Frontal cortex (tissue), 4 donors: ENCODE results near the gene RBM42. TPM values are rescaled to one million over a fixed set of nuclear protein-coding genes. Genes with fewer than 3 reads are reported as not detected.

ENCODE experiments used
- DNase-seq, 2 donors: peaks; one replicate each; pipeline ENCODE4 v3.0.0; 2012; ENCODE audit warnings: low spot score in 2 of 2
- FAIRE-seq: peaks from 2 replicates; lab custom pipeline; 2012; peaks lifted over from hg19 to GRCh38; lab: Jason Lieb, UNC
- total RNA-seq: library from RNA; depleted of rRNA; stranded (reverse); fragments of >200 nt; gene quantifications from one replicate; pipeline ENCODE4 v1.2.3, GENCODE V29; 2014
- donor health status: control.
- donor health status: control.
- donor health status: control.

The RBM42 gene
- total RNA-seq, 1 donor from 2014 or later, result 21.6 TPM

DNA sequence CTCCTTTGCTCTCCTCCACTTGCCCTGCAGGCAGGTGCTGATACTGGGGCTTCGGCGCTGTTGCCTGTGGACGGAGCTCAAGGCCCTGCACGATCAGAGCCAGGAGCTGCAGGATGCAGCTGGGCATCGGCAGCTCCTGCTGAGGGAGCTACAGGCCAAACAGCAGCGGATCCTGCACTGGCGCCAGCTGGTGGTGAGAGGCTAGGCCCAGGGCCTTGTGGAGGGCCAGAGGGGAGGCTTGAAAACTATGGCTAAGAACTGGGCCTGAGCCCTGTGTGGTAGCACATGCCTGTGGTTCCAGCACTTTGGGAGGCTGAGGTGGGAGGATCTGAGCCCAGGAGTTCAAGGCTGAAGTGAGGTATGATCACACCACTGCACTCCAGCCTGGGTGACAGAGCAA, 10.0 kb upstream of the RBM42 start:
- DNase-seq, result no peak
- no peak for FAIRE-seq

DNA sequence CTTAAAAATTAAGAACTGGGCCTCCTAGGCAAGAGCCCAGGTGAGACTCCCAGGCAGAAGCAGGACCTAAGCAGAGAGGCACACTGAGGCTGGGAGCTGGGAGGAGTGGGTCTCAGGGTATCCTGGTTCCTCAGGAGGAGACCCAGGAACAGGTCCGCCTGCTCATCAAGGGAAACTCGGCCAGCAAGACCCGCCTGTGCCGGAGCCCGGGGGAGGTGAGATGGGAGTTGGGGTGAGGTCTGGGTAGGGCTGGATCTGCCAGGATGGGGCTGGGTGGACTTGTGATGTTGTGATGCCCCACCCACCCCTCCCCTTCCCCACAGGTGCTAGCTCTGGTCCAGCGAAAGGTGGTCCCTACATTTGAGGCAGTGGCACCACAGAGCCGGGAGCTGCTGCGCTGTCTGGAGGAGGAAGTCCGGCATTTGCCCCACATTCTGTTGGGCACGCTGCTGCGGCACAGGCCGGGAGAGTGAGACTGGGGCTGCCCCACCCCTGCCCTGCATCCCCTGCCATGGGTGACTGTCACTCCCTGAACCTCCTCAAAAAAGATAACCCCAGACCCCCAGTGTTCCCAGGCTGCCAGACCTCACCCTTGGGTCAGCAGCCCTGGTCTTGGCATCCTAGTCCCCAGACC, 9.4 kb upstream of the RBM42 start:
- FAIRE-seq, result no peak
- no peak for DNase-seq

DNA sequence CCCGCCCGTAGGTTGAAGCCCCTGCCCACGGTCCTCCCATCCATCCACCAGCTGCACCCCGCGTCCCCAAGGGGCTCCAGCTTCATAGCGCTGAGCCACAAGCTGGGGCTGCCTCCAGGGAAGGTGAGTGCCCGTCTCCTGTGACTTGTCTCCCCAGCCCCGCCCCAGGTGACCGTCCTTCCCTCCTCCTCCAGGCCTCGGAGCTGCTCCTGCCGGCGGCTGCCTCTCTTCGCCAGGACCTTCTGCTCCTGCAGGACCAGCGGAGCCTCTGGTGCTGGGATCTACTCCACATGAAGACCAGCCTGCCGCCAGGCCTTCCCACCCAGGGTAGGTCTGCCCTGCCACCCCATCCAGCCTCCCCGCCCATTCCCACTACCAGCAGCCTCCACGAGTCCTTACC, 8.8 kb upstream of the RBM42 start:
- DNase-seq (no peak), FAIRE-seq (no peak)

DNA sequence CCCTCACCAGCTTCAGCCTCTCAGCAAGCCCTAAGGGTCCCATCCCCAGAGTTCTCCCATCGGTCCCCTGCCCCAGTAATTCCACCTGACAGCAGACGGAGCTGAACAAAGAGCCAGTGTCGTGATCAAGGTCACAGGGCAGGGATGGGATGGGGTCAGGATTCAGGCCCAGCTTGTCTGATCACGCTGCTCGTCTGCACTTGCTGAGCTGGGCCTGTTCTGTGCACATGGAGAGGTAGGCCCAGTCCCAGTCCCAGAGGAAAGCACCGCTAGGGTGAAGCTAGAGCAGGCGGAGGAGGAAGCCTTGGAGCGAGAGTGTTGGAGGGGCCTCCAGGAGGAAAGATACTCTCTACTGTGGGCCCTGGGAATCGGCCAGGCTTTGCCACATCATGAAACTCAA, 7.1 kb upstream of the RBM42 start:
- FAIRE-seq, result no peak
- no peak for DNase-seq

DNA sequence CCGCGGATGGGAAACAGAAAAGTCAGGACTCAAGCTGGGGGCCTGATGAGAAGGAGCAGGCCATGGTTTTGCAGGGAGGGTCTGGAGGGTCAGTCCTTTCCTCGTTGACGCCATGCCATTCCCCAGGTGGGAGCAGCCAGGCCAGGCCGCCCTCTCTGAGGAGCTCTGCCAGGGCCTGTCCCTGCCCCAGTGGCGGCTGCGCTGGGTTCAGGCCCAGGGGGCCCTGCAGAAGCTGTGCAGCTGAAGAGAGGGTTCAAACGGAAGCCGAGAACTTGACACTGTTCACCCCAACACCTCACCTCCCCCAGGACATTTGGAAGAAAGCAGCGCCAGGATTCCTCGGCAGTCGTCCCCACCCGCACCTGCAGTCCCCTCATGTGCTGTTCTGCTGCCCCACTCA, 6.1 kb upstream of the RBM42 start:
- no peak for FAIRE-seq

DNA sequence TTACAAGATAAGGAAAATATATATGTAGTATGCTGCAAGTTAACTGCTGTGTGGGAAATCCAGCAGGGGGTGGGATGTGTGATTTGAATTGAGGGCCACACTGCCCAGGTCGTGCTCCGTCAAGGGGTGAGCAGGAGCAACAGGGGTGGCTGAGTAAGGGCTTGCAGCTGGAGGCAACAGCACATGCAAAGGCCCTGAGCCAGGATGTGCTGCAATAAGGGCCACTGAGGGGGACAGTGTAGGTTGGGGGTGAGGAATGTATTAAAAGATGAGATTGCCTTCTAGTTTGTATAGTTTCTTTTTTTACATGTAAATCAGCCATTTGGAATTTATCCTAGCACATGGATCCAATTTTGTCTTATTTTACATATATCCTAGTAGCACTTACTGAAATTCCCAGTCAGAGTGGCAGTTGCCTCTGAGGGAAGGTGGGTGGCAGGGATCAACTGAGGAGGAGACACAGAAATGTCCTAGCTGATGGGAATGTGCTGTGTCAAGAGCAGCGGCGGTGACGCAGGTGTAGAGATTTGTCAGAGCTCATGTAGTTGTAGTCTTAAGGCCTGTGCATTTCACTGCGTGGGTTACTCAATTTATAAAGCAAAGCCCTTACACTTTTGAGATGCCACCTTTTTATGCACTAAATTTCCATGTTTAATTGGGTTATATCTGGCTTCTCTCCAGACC, 5.4 kb upstream of the RBM42 start:
- FAIRE-seq (no peak), DNase-seq (no peak)

More for the DNA sequence above, 6.1 kb upstream of the RBM42 start:
- DNase-seq, result no peak

DNA sequence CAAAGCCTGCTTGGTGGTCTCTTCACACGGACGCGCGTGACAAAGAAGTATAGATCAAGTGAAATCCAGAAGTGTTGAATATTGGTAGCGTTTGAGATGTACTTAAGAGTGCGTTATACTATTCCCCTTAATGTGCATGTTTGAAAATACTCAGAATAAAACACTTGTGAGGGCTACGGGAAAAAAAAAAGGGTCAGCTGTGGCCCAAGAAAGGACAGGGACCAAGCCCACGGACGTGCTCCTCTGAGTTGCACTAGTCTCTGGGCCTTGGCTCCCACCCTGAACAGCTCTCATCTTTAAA, 622 bp upstream of the RBM42 start:
- no peak for FAIRE-seq
- DNase-seq, result no peak

DNA sequence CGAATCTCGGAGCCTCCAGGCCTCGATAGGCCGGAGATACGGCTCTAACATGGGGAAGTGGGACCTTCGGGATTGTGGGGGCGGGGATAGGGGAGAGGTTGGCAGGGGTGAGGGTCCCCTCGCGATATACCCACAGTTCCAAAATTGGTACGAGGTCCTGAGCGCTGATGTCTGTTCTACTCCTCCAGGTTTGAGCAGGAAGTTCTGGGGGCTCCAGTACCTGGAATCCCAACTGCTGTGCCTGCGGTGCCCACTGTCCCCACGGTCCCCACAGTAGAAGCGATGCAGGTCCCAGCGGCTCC, 447 bp downstream of the RBM42 start:
- FAIRE-seq, result no peak
- DNase-seq, result peak in 1 of 2 donors; percentile 37

DNA sequence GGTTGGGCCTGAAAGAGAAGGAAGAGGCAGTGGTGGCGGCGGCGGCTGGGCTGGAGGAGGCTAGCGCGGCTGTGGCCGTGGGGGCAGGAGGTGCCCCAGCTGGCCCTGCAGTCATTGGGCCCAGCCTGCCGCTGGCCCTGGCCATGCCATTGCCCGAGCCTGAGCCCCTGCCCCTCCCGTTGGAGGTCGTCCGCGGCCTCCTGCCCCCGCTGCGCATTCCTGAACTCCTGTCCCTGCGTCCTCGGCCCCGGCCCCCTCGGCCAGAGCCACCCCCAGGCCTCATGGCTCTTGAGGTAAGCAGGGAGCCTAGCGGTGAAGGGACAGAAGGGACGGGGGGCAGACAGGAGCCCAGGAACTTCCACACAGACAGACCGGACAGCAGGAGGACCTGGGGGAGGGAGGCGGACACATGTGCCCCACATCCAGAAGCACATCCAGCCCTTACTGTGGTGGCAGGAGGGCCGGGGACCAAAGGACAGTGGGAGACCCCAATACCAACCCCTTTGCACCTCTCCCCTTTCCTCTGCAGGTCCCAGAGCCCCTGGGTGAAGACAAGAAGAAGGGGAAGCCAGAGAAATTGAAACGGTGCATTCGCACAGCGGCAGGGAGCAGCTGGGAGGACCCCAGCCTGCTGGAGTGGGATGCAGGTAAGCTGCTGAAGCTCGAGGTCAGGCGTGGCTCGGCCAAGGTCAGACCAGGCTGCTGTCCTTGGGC, 5.0 kb downstream of the RBM42 start:
- DNase-seq, result no peak
- FAIRE-seq, result no peak

DNA sequence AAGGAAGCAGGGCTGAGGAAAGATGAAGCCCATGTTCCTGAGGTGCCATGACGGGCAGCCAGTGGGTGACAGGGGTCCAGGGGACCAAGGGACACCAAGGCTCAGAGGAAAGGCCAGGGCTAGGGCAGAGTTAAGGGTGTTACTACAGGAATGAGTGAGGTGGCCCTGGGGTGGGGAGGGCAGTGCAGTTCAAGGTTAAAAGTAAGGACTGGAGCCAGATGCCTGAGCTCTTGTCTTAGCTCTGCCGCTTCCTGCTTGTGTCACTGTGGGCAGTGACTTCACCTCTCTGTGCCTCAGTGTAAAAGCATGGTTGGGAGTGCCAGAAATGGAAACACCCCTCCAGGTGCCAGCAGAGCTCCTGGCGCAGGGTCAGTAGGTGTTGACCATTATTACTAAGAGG, 7.8 kb downstream of the RBM42 start:
- FAIRE-seq, result no peak

DNA sequence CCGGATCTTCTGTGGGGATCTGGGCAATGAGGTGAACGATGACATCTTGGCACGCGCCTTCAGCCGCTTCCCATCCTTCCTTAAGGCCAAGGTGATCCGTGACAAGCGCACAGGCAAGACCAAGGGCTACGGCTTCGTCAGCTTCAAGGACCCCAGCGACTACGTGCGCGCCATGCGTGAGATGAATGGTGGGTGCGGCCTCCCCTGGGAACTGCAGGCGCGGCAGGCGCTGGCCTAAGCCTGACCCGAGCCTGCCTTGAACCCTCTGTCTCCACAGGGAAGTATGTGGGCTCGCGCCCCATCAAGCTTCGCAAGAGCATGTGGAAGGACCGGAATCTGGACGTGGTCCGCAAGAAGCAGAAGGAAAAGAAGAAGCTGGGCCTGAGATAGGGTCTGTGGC, 8.3 kb downstream of the RBM42 start:
- FAIRE-seq (no peak), DNase-seq (no peak)

More for the DNA sequence above, 7.8 kb downstream of the RBM42 start:
- no peak for DNase-seq

DNA sequence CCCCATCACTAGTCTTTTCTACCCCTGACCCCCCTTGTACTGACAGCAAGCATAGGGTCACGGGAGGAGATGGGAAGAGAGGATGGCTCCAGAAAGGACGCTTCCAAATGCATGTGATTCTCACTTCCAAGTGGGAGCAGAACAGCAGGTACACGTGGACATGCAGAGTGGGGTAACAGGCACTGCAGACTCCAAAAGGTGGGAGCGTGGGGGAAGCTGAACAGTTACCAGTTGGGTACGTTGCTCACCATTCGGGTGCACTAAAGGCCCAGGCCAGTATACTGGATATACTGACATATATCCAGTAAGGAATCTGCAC, 10.4 kb downstream of the RBM42 start:
- no peak for FAIRE-seq
- no peak for DNase-seq

DNA sequence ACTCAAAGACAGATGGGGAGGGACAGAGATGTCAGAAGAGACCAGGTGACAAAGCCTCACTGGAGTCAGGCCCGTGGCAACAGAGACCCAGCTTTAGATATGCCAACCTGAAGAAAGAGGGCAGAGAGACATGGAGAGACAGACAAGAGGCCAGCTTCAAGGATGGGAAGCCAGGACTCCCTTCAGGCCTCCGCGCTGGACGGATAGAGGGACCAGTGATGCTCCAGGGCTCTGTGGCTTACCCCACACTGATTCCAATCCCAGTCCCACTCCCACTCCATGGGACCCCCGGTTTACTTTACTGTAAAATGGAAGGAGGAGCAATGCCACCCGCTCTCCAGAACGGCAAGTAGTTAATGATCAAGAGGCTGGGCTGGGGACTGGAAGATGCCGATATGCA, 11.0 kb downstream of the RBM42 start:
- FAIRE-seq (no peak), DNase-seq (no peak)

DNA sequence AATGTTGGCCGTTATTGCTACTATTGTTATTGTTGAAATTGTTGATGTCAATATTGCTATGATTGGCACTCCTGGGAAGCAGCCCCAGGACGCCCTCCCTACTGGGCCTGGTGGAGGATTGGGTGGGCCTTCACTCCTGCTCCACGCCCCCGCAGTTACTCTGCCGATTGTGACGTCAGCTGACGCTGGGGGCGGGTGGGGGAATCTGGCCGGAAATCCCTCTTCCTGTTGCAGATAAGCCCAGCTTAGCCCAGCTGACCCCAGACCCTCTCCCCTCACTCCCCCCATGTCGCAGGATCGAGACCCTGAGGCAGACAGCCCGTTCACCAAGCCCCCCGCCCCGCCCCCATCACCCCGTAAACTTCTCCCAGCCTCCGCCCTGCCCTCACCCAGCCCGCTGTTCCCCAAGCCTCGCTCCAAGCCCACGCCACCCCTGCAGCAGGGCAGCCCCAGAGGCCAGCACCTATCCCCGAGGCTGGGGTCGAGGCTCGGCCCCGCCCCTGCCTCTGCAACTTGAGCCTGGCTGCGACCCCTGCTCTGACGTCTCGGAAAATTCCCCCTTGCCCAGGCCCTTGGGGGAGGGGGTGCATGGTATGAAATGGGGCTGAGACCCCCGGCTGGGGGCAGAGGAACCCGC, 12.8 kb downstream of the RBM42 start, which contains the start of gene ETV2:
Gene ETV2, plus strand, starts transcription at position 231 of the 637 bp plus-strand sequence. CDS start 716 bp downstream, outside the sequence.
- FAIRE-seq, result no peak
- DNase-seq, result no peak

DNA sequence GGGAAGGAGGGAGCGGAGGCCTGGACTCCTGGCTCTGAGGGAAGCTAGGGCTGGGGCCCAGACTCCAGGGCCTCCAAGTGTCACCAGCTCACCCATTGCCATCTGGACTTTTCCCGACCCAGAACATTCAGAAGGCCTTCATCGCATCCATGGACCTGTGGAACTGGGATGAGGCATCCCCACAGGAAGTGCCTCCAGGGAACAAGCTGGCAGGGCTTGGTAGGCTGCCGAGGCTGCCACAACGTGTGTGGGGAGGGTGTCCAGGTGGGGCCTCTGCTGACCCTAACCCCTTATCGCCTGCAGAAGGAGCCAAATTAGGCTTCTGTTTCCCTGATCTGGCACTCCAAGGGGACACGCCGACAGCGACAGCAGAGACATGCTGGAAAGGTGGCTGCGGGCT, 13.5 kb downstream of the RBM42 start:
- FAIRE-seq, result no peak
- DNase-seq, result no peak

DNA sequence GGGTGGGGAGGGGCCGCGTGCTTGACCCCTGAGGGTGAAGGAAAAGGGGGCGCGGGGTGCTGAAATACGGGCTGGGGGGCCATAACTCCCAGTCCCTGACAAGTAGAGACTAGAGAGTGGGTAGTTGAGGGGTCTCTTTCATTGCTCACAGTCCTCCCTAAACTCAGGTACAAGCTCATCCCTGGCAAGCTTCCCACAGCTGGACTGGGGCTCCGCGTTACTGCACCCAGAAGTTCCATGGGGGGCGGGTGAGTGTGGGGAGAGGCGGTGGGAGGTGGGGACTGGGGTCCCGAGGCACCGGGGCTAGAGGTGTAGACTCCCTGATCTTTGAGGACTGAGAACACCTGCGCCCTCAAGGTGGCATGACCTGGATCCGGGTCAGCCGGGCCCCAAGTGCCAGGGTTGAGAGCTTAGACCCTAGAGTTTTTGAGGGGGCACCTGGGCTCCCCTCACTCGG, 14.0 kb downstream of the RBM42 start:
- no peak for FAIRE-seq
- DNase-seq, result no peak

DNA sequence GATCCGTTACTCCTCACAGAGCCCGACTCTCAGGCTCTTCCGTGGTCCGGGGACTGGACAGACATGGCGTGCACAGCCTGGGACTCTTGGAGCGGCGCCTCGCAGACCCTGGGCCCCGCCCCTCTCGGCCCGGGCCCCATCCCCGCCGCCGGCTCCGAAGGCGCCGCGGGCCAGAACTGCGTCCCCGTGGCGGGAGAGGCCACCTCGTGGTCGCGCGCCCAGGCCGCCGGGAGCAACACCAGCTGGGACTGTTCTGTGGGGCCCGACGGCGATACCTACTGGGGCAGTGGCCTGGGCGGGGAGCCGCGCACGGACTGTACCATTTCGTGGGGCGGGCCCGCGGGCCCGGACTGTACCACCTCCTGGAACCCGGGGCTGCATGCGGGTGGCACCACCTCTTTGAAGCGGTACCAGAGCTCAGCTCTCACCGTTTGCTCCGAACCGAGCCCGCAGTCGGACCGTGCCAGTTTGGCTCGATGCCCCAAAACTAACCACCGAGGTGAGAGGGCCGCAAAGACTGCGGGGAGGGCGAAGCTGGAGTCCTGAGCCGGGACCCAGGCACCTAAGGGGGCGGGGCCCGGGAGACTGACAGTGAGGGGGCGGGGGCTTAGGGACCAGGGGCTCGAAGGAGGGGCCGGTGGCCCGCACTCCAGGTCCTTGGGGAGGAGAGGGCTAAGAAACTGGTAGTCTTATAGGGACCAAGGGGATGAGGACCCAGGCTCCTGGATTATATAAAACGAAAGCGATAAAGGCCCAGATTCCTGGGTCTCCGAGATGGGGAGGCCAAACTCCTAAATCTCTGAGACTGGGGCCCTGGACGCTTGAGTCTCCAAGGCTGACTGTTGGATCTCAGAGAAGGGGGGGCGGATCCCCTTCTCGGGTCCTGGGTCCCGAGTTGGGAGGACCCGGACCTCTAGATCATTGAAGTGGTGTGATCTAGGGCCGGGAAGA, 14.7 kb downstream of the RBM42 start:
- DNase-seq (peak; percentile 69 to 75), FAIRE-seq (no peak)

DNA sequence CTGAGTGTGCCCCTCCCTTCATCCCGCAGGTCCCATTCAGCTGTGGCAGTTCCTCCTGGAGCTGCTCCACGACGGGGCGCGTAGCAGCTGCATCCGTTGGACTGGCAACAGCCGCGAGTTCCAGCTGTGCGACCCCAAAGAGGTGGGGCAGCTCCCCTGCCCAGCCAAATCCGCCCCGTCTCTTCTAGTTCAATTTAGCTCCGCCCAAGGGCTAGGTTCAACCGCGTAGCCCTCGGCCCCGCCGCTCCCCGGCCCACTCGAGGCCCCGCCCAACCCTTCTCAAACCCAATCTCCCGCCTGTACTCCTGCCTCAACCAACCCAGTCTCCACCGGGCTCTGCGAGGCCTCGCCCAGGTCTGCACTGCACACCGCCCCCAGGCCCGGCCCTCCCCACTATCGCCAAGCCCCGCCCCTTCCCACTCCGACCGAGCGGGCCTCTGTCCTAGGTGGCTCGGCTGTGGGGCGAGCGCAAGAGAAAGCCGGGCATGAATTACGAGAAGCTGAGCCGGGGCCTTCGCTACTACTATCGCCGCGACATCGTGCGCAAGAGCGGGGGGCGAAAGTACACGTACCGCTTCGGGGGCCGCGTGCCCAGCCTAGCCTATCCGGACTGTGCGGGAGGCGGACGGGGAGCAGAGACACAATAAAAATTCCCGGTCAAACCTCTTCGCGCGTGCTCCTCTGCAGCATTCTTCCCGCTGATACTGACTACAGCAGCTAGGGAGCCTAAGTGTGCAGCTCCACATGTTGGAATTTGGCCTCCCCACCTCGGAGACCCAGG, 15.6 kb downstream of the RBM42 start:
- DNase-seq, result peak; percentile 76 to 85
- no peak for FAIRE-seq

DNA sequence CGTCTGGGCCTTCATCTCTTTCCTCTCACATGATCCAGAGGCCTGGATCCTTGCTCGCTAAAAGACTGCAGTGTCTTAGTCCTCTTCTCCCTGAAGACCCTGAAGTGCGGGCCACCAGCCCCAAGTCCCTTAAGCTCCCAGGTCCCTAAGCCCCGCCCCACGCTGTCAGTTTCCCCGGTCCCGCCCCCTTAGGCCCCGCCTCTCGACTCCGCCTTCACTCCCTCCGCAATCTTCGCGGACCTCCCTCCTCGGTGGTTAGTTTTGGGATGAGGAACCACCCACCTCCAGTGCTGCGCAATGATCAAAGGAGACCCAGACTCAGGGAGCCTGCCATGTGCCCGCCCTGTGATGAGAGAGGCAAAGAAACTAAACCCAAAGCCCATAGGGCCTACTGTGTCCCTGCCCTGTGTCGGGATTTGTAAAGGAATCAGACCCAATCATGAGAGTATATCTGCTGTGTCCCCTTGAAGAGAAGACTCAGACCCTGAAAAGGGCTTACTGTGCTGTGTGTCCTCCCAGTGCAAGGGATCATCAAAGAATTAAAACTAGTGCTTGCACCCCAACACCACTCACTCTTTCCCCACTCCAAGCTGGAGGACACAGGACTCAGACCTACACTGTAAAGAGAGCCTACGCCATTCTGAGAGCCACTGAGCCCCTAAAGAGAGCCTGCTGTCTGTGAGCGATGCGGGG, 16.3 kb downstream of the RBM42 start:
- no peak for FAIRE-seq
- DNase-seq, result peak; percentile 59 to 69
